H1 (cell line): ENCODE measurements around the gene CACNA1D. TPM values are rescaled to one million over a fixed set of nuclear protein-coding genes. Genes with fewer than 3 reads are reported as not detected.

ENCODE experiments used
- CTCF ChIA-PET: fragments of 300-600 bp; sonication (Branson Sonifier 250); formaldehyde crosslinking; loops from one replicate; lab custom pipeline; 2021; ENCODE audit not compliant: partially characterized antibody; lab: Charles Lee
- POLR2A ChIA-PET: fragments of 300-600 bp; sonication (Branson Sonifier 250); formaldehyde crosslinking; loops from one replicate; lab custom pipeline; 2021; ENCODE audit warnings: inconsistent platforms; ENCODE audit not compliant: partially characterized antibody; lab: Charles Lee
- DNase-seq, 2 experiments: peaks; one replicate each; pipeline versions ENCODE4 v3.0.0 to v3.0.0-alpha.2; 2010 to 2022; ENCODE audit warnings: low spot score in 2 of 2, low read depth in 1 of 2, mixed read lengths in 1 of 2
- FAIRE-seq: peaks from 2 replicates; lab custom pipeline; 2011; peaks lifted over from hg19 to GRCh38; lab: Jason Lieb, UNC
- H2AFZ ChIP-seq: 2 replicates; pipeline ENCODE4 v1.8.1; 2012; ENCODE audit warnings: low read length, inconsistent platforms
- H2AK5ac ChIP-seq: 2 replicates; pipeline ENCODE4 v1.6.1; 2013; ENCODE audit warnings: low read depth, low read length
- H2BK120ac ChIP-seq: replicated peaks from 2 replicates; pipeline ENCODE3; 2013; ENCODE audit warnings: low read depth, low read length, inconsistent platforms
- H2BK12ac ChIP-seq: 2 replicates; pipeline ENCODE4 v1.6.1; 2013; ENCODE audit warnings: low read depth, low read length
- H2BK15ac ChIP-seq: 2 replicates; pipeline ENCODE4 v1.6.1; 2013; ENCODE audit warnings: low read length
- H2BK20ac ChIP-seq: 2 replicates; pipeline ENCODE4 v1.6.1; 2013; ENCODE audit warnings: low read length
- H2BK5ac ChIP-seq: 2 replicates; pipeline ENCODE4 v1.6.1; 2013; ENCODE audit warnings: low read depth, low read length
- H3K14ac ChIP-seq: 2 replicates; pipeline ENCODE4 v1.6.1; 2013; ENCODE audit warnings: inconsistent platforms; ENCODE audit not compliant: insufficient read length
- H3K18ac ChIP-seq: 2 replicates; pipeline ENCODE4 v1.6.1; 2013; ENCODE audit warnings: low read length; ENCODE audit errors: extremely low read depth
- H3K23ac ChIP-seq: 2 replicates; pipeline ENCODE4 v1.6.1; 2013; ENCODE audit warnings: inconsistent platforms; ENCODE audit not compliant: insufficient read length
- H3K23me2 ChIP-seq: 2 replicates; pipeline ENCODE4 v1.6.1; 2013; ENCODE audit warnings: low read depth, low read length
- H3K27ac ChIP-seq: 2 replicates; pipeline ENCODE4 v1.6.1; 2011; ENCODE audit warnings: low read depth, low read length, inconsistent platforms
- H3K27me3 ChIP-seq, 4 experiments: replicated peaks in 1 of 4; 1 replicate in 1 of 4; 2 replicates in 3 of 4; pipeline versions ENCODE4 v1.6.1 to v1.8.1; 2011 to 2013; ENCODE audit warnings: low read length in 3 of 4, mild to moderate bottlenecking in 3 of 4, inconsistent platforms in 2 of 4, mixed read lengths in 2 of 4, moderate library complexity in 1 of 4; ENCODE audit not compliant: control insufficient read depth in 3 of 4, insufficient read depth in 3 of 4; ENCODE audit errors: extremely low read depth in 1 of 4
- H3K36me3 ChIP-seq, 4 experiments: 2 replicates each; pipeline versions ENCODE4 v1.6.1 to v1.8.1; 2011 to 2013; ENCODE audit warnings: mild to moderate bottlenecking in 4 of 4, low read length in 3 of 4, moderate library complexity in 2 of 4, control low read depth in 1 of 4, inconsistent platforms in 1 of 4; ENCODE audit not compliant: insufficient read depth in 4 of 4, control insufficient read depth in 2 of 4
- H3K4ac ChIP-seq: replicated peaks from 2 replicates; pipeline ENCODE3; 2013; ENCODE audit warnings: low read length, low read depth, mixed read lengths, inconsistent platforms; ENCODE audit not compliant: insufficient read length
- H3K4me1 ChIP-seq, 4 experiments: replicated peaks in 1 of 4; 1 replicate in 1 of 4; 2 replicates in 3 of 4; pipeline versions ENCODE4 v1.6.1 to v1.8.1; 2011 to 2013; ENCODE audit warnings: low read length in 3 of 4, inconsistent platforms in 2 of 4, mixed read lengths in 1 of 4; ENCODE audit not compliant: insufficient read depth in 4 of 4, control insufficient read depth in 3 of 4
- H3K4me2 ChIP-seq, 2 experiments: 2 replicates each; pipeline versions ENCODE4 v1.6.1 to v1.8.1; 2011 to 2013; ENCODE audit warnings: low read depth in 2 of 2, low read length in 2 of 2, control low read depth in 1 of 2, inconsistent platforms in 1 of 2, mild to moderate bottlenecking in 1 of 2; ENCODE audit not compliant: insufficient read depth in 1 of 2
- H3K4me3 ChIP-seq, 4 experiments: fragments of 200-600, 300-600 bp in 1 of 4; sonication (generic), shearing (Covaris generic), sonication (Bioruptor Twin) in 1 of 4; 2 replicates each; pipeline versions ENCODE4 v1.5.1 to v1.8.1; 2011 to 2016; ENCODE audit warnings: low read length in 4 of 4, low read depth in 3 of 4, control low read depth in 2 of 4, inconsistent platforms in 2 of 4, mild to moderate bottlenecking in 2 of 4, mixed read lengths in 1 of 4, moderate library complexity in 1 of 4; ENCODE audit not compliant: insufficient read depth in 2 of 4; ENCODE audit errors: extremely low read depth in 1 of 4
- H3K56ac ChIP-seq: replicated peaks from 2 replicates; pipeline ENCODE3; 2013; ENCODE audit warnings: low read depth, mild to moderate bottlenecking, mixed read lengths, low read length, inconsistent platforms; ENCODE audit not compliant: insufficient read length
- H3K79me1 ChIP-seq: 2 replicates; pipeline ENCODE4 v1.6.1; 2013; ENCODE audit warnings: low read depth, low read length, control low read depth
- H3K79me2 ChIP-seq, 2 experiments: 2 replicates each; pipeline versions ENCODE4 v1.6.1 to v1.8.1; 2012 to 2013; ENCODE audit warnings: low read length in 2 of 2, mild to moderate bottlenecking in 2 of 2, inconsistent platforms in 1 of 2; ENCODE audit not compliant: insufficient read depth in 2 of 2, control insufficient read depth in 1 of 2
- H3K9ac ChIP-seq, 4 experiments: replicated peaks in 1 of 4; 1 replicate in 1 of 4; 2 replicates in 3 of 4; pipeline versions ENCODE4 v1.6.1 to v1.8.1; 2011 to 2013; ENCODE audit warnings: low read depth in 3 of 4, low read length in 3 of 4, control low read depth in 2 of 4, mild to moderate bottlenecking in 2 of 4, moderate library complexity in 2 of 4, inconsistent platforms in 1 of 4; ENCODE audit errors: extremely low read depth in 1 of 4
- H3K9me3 ChIP-seq, 2 experiments: 2 replicates each; pipeline versions ENCODE4 v1.6.1 to v1.8.1; 2012 to 2013; ENCODE audit warnings: mild to moderate bottlenecking in 2 of 2, moderate library complexity in 2 of 2, control low read depth in 1 of 2, inconsistent platforms in 1 of 2, low read depth in 1 of 2, low read length in 1 of 2, mixed read lengths in 1 of 2; ENCODE audit not compliant: insufficient read depth in 2 of 2
- H4K20me1 ChIP-seq, 2 experiments: replicated peaks in 1 of 2; 2 replicates each; pipeline versions ENCODE3 to v1.8.1; 2011 to 2013; ENCODE audit warnings: inconsistent platforms in 2 of 2, low read length in 2 of 2, mild to moderate bottlenecking in 1 of 2; ENCODE audit not compliant: insufficient read depth in 2 of 2, control insufficient read depth in 1 of 2
- H4K5ac ChIP-seq: 2 replicates; pipeline ENCODE4 v1.6.1; 2013; ENCODE audit warnings: low read length, low read depth, mixed read lengths, inconsistent platforms; ENCODE audit not compliant: insufficient read length
- H4K8ac ChIP-seq: 2 replicates; pipeline ENCODE4 v1.8.0; 2013; ENCODE audit warnings: mild to moderate bottlenecking, moderate library complexity, low read length, inconsistent platforms; ENCODE audit not compliant: insufficient read depth; ENCODE audit errors: extremely low read depth
- H4K91ac ChIP-seq: replicated peaks from 2 replicates; pipeline ENCODE3; 2013; ENCODE audit warnings: low read length, mixed read lengths, inconsistent platforms; ENCODE audit not compliant: insufficient read length
- SAP30 ChIP-seq: fragments of 300-600 bp; sonication (generic); IDR thresholded peaks from 2 replicates; pipeline ENCODE4 v1.7.1; 2012; ENCODE audit warnings: low read length, moderate library complexity, mild to moderate bottlenecking, inconsistent platforms; ENCODE audit not compliant: insufficient read depth, insufficient replicate concordance
- TBP ChIP-seq: IDR thresholded peaks from 2 replicates; pipeline ENCODE4 v1.6.1; 2011; ENCODE audit warnings: low read depth, low read length, improper control_type of control experiment
- WGBS, 2 experiments: shearing (Covaris generic) in 1 of 2; methylation state at CpG; one replicate each; pipeline versions ENCODE4 v1.1.6 to v1.1.7; 2013 to 2015; ENCODE audit warnings: low lambda C conversion rate in 2 of 2, mixed read lengths in 2 of 2, inconsistent platforms in 1 of 2, low coverage in 1 of 2, missing lambda C conversion rate in 1 of 2; ENCODE audit not compliant: insufficient replicate concordance in 2 of 2, insufficient coverage in 1 of 2, insufficient read length in 1 of 2; ENCODE audit errors: extremely low coverage in 1 of 2, missing lambda C conversion rate in 1 of 2; 5-methylcytosine and 5-hydroxymethylcytosine counted together
- polyA plus RNA-seq, 7 experiments: library from polyadenylated mRNA; depleted of rRNA in 3 of 7; stranded (reverse) in 5 of 7; unstranded in 2 of 7; fragments of >200 nt in 5 of 7; fragments of 200-250 nt in 2 of 7; gene quantifications; 1 replicate in 5 of 7; 2 replicates in 1 of 7; 4 replicates in 1 of 7; pipeline versions ENCODE4 v1.2.1 to v1.2.3, GENCODE V29; 2011 to 2013; ENCODE audit warnings: missing spikeins in 2 of 7, mixed read lengths in 2 of 7
- total RNA-seq: library from RNA; stranded (reverse); fragmentation: NEBNext Ultra II Directional; extraction: Animal tissue kit (Norgen Biotek cat#: 25700); gene quantifications from 2 replicates; pipeline ENCODE4 v1.2.1, GENCODE V29; 2021

Gene CACNA1D
- total and polyA plus RNA-seq, 2 of the 8 experiments (the other 6 are each of a cell fraction or from before 2014, with no cell fraction given): 2.0 to 2.9 TPM

DNA sequence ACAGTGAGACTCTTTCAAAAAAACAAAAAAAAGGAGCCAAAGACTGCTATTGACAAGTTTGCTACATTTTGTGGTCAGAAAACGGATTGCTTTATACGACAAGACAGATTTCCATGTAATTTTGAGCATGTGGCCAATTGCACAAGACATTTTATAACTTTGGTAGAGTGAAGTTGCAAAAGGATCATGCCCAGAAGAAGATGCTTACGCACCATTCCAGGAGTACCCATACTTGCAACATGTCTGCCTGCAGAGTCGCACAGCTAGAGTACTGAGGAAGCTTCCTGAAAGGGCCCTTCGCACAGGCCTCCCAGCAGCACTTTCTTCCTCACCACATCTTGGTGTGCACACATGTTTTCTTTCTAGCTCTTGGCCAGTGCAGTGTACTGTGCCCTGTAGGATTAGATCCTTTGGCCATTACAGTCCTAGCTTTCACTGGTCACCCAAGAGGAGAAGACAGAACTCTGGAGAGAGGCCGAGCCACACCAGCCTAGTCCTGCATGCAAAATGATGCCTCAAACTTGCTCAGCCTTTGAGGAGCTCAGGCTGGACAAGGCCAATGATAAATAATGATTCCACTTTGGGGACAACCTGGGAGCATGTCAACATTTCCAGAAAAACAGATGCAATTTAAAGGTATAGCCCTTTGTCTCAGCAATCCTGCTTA lies 340.2 kb downstream of the CACNA1D start:
- DNase-seq: no peak
- 93% methylated on average over 6 of the region's 6 CpGs; no CpG with 5 or more reads in 1 of the 2 experiments for WGBS, 2 experiments

More for the DNA sequence above, 340.2 kb downstream of the CACNA1D start:
- no peak overlapping the region for H3K56ac ChIP-seq
- H2BK12ac ChIP-seq: no peak overlapping the region
- no peak overlapping the region for H2AK5ac ChIP-seq
- no peaks in the 10 kb centered on the region for H3K4me1 ChIP-seq
- no peaks in the 10 kb centered on the region for H3K27me3 ChIP-seq
- no peak overlapping the region for H2BK5ac ChIP-seq
- H2AFZ ChIP-seq: no peak overlapping the region
- no peaks in the 10 kb centered on the region for H3K79me1 ChIP-seq
- no peak overlapping the region for H2BK20ac ChIP-seq
- no peak for TF ChIP-seq TBP
- no peak for TF ChIP-seq SAP30
- no peak overlapping the region for H3K4me2 ChIP-seq
- H3K4me3 ChIP-seq: no peak overlapping the region
- H4K91ac ChIP-seq: no peak overlapping the region
- no peak overlapping the region for H3K14ac ChIP-seq
- H2BK120ac ChIP-seq: no peak overlapping the region
- no peak overlapping the region for H4K5ac ChIP-seq
- no peak overlapping the region for H4K8ac ChIP-seq
- POLR2A ChIA-PET: no interaction called here
- H3K9me3 ChIP-seq: no peaks in the 10 kb centered on the region
- peaks cover 0 to 4% of the 10 kb centered on the region in 2 experiments for H4K20me1 ChIP-seq
- no peak overlapping the region for H3K23ac ChIP-seq
- H3K79me2 ChIP-seq: no peaks in the 10 kb centered on the region
- H3K9ac ChIP-seq: no peak overlapping the region
- H3K36me3 ChIP-seq: peaks cover 0 to 6% (median 0%) of the 10 kb centered on the region in 4 experiments; a peak in 3 of 8 replicates
- H3K27ac ChIP-seq: no peak overlapping the region
- no peak overlapping the region for H3K4ac ChIP-seq
- no peaks in the 10 kb centered on the region for H3K23me2 ChIP-seq
- CTCF ChIA-PET: interaction anchor here (0.6 to 3.7 kb wide), 6 partner anchors 10 to 124 kb away, joined by 3 to 23 read pairs (median 6); no protein-coding TSS in a partner anchor
- no peak overlapping the region for H3K18ac ChIP-seq
- H2BK15ac ChIP-seq: no peak overlapping the region
- FAIRE-seq: no peak
